A549 (cell line): ENCODE data around the gene WDR75.

Experiments
- BHLHE40 ChIP-seq: IDR thresholded peaks from 2 replicates; pipeline ENCODE4 v1.6.1; 2012; ENCODE audit warnings: low read depth, low read length, inconsistent platforms
- KDM5A ChIP-seq: fragments of 200-600 bp; sonication (generic); IDR thresholded peaks from 2 replicates; pipeline ENCODE4 v1.6.1; 2016; ENCODE audit warnings: antibody characterized with exemption, mild to moderate bottlenecking
- RAD21 ChIP-seq, 2 experiments: fragments of >200 bp in 1 of 2; sonication (Bioruptor Twin) in 1 of 2; formaldehyde crosslinking in 1 of 2; IDR thresholded peaks in 1 of 2; conservative IDR thresholded peaks in 1 of 2; 2 replicates in 1 of 2; 3 replicates in 1 of 2; pipeline ENCODE4 v1.6.1; 2012 to 2018; ENCODE audit warnings: inconsistent platforms in 1 of 2
- ZFP36 ChIP-seq: fragments of 450-650 bp; IDR thresholded peaks from 2 replicates; pipeline ENCODE4 v1.6.1; 2014; ENCODE audit warnings: borderline replicate concordance; ENCODE audit not compliant: partially characterized antibody
- TF ChIP-seq, protein P1 (sequence below): fragments of >200 bp; sonication (Bioruptor Twin); formaldehyde crosslinking; IDR thresholded peaks from 3 replicates; pipeline ENCODE4 v1.5.1; 2016

DNA sequence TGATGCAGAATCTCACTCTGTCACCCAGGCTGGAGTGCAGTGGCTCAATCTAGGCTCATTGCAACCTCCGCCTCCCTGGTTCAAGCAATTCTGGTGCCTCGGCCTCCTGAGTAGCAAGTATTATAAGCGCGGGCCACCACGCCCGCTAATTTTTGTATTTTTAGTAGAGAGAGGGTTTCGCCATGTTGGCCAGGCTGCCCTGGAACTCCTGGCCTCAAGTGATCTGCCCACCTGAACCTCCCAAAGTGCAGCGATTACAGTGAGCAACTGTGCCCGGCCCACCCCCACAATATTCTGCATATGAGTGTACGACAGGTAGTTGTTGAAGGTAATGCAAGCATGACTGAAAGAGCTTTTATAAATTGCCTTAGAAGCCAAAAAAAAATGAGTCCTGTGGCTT is 1.2 kb downstream of the WDR75 start:
- TF ChIP-seq KDM5A = no peak
- TF ChIP-seq BHLHE40 = no peak
- TF ChIP-seq, protein P1, sequence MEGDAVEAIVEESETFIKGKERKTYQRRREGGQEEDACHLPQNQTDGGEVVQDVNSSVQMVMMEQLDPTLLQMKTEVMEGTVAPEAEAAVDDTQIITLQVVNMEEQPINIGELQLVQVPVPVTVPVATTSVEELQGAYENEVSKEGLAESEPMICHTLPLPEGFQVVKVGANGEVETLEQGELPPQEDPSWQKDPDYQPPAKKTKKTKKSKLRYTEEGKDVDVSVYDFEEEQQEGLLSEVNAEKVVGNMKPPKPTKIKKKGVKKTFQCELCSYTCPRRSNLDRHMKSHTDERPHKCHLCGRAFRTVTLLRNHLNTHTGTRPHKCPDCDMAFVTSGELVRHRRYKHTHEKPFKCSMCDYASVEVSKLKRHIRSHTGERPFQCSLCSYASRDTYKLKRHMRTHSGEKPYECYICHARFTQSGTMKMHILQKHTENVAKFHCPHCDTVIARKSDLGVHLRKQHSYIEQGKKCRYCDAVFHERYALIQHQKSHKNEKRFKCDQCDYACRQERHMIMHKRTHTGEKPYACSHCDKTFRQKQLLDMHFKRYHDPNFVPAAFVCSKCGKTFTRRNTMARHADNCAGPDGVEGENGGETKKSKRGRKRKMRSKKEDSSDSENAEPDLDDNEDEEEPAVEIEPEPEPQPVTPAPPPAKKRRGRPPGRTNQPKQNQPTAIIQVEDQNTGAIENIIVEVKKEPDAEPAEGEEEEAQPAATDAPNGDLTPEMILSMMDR = no peak
- no peak for TF ChIP-seq RAD21 (conservative IDR thresholded peaks at IDR 0.05 in 1 of 2, IDR thresholded peaks at IDR 0.05 in 1 of 2)
- TF ChIP-seq ZFP36 = no peak
